Measurements from ENCODE around the gene MCTP1.

MCTP1 gene

DNA sequence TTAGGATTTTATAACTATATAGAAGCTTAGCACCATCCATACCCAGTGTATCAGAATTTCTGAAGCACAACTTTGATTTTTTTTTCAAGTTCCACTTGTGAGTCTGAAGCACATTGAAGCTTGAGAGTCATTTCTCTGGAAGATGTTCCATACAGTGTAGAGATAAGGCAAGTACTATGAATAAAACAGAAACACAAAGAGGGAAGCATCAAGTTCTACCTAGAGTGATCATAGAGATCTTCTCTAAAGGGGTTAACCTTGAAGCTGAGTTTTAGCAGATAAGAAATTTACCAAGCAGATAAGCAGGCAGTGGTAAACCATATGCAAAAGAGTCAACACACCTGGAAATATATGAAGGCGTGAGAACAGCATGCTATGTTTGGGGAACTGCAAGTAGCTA is 125.3 kb downstream of the MCTP1 start:
- no peaks in the 10 kb centered on the region for H3K9me2 ChIP-seq (replicated peaks; ENCODE audit: control insufficient read depth, low read length)
- H3K9me3 ChIP-seq (ENCODE audit: control insufficient read depth, insufficient read depth, low read length), result no peaks in the 10 kb centered on the region
- H3K4me2 ChIP-seq (ENCODE audit: low read length), result no peak overlapping the region
- no peak for TF ChIP-seq EZH2phosphoT487 (IDR thresholded peaks at IDR 0.05; ENCODE audit: borderline replicate concordance, low read length)
- TF ChIP-seq, protein P1, sequence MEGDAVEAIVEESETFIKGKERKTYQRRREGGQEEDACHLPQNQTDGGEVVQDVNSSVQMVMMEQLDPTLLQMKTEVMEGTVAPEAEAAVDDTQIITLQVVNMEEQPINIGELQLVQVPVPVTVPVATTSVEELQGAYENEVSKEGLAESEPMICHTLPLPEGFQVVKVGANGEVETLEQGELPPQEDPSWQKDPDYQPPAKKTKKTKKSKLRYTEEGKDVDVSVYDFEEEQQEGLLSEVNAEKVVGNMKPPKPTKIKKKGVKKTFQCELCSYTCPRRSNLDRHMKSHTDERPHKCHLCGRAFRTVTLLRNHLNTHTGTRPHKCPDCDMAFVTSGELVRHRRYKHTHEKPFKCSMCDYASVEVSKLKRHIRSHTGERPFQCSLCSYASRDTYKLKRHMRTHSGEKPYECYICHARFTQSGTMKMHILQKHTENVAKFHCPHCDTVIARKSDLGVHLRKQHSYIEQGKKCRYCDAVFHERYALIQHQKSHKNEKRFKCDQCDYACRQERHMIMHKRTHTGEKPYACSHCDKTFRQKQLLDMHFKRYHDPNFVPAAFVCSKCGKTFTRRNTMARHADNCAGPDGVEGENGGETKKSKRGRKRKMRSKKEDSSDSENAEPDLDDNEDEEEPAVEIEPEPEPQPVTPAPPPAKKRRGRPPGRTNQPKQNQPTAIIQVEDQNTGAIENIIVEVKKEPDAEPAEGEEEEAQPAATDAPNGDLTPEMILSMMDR (IDR thresholded peaks at IDR 0.05; ENCODE audit: low read depth, low read length, poor library complexity, severe bottlenecking), result no peak
- H4K20me1 ChIP-seq (ENCODE audit: control insufficient read depth, insufficient read depth, low read depth, low read length), result no peaks in the 10 kb centered on the region
- H3K27me3 ChIP-seq (ENCODE audit: control insufficient read depth, low read length), result no peaks in the 10 kb centered on the region
- no peak overlapping the region for H3K27ac ChIP-seq (ENCODE audit: low read depth, low read length)
- no peaks in the 10 kb centered on the region for H3K36me3 ChIP-seq (ENCODE audit: control insufficient read depth, low read length)
- no peak overlapping the region for H3K4me3 ChIP-seq (ENCODE audit: low read length)
- no peaks in the 10 kb centered on the region for H3F3A ChIP-seq (ENCODE audit: control insufficient read depth, insufficient read depth)
- H3K79me2 ChIP-seq (ENCODE audit: control insufficient read depth, low read length), result no peaks in the 10 kb centered on the region
- H3K4me1 ChIP-seq (ENCODE audit: control insufficient read depth, low read length), result no peaks in the 10 kb centered on the region

DNA sequence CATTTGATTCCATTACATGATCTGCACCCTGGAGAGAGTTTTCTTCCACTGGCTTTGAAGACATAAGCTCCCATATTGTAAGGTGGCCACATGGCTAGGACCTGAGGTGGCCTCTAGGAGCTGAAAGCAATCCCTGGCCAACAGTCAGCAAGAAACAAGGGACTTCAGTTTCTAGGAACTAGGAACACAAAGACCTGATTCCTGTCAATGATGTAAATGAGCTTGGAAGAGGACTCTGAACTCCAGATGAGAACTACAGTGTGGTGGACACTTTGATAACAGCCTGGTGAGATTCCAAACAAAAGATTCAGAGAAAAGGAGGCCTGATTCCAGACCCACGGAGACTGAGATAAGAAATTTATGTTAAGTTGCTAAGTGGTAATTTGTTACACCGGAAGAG is 129.0 kb downstream of the MCTP1 start:
- Histone ChIP-seq H4K20me1 (ENCODE audit: control insufficient read depth, insufficient read depth, low read depth, low read length) (no peaks in the 10 kb centered on the region), H3K27ac (ENCODE audit: low read depth, low read length) (no peak overlapping the region), H3K27me3 (ENCODE audit: control insufficient read depth, low read length) (no peaks in the 10 kb centered on the region), H3K4me1 (ENCODE audit: control insufficient read depth, low read length) (no peaks in the 10 kb centered on the region), H3K79me2 (ENCODE audit: control insufficient read depth, low read length) (no peaks in the 10 kb centered on the region), H3K4me3 (ENCODE audit: low read length) (no peak overlapping the region), H3K9me2 (replicated peaks; ENCODE audit: control insufficient read depth, low read length) (no peaks in the 10 kb centered on the region), H3K9me3 (ENCODE audit: control insufficient read depth, insufficient read depth, low read length) (no peaks in the 10 kb centered on the region), H3K36me3 (ENCODE audit: control insufficient read depth, low read length) (no peaks in the 10 kb centered on the region), H3F3A (ENCODE audit: control insufficient read depth, insufficient read depth) (no peaks in the 10 kb centered on the region), H3K4me2 (ENCODE audit: low read length) (no peak overlapping the region)
- TF ChIP-seq, protein P1 (IDR thresholded peaks at IDR 0.05; ENCODE audit: low read depth, low read length, poor library complexity, severe bottlenecking), result no peak
- TF ChIP-seq EZH2phosphoT487 (IDR thresholded peaks at IDR 0.05; ENCODE audit: borderline replicate concordance, low read length), result no peak

DNA sequence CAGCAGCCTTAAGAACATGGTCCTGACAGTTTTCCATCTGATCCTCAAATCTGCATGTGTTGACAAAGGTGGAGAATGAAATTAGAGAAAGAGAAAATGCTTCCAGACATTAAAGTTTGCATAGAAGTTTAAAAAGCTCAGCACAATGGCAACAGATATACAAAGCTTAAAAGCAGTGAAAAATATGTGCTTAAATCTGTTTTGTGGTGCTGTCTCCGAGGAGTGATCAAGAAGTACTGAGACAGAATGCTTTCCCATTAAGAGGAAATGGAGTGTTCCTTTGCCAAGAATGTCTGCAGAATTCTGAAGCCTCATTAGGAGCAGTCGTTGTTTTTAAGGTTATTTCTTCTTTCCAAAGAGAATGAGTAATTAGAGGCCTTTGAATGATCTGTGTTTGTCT is 131.4 kb downstream of the MCTP1 start:
- Histone ChIP-seq H3K4me2 (ENCODE audit: low read length) (no peak overlapping the region), H3K4me3 (ENCODE audit: low read length) (no peak overlapping the region), H3F3A (ENCODE audit: control insufficient read depth, insufficient read depth) (no peaks in the 10 kb centered on the region), H3K36me3 (ENCODE audit: control insufficient read depth, low read length) (no peaks in the 10 kb centered on the region), H3K4me1 (ENCODE audit: control insufficient read depth, low read length) (no peaks in the 10 kb centered on the region), H3K27me3 (ENCODE audit: control insufficient read depth, low read length) (no peaks in the 10 kb centered on the region), H3K27ac (ENCODE audit: low read depth, low read length) (no peak overlapping the region), H4K20me1 (ENCODE audit: control insufficient read depth, insufficient read depth, low read depth, low read length) (no peaks in the 10 kb centered on the region), H3K9me3 (ENCODE audit: control insufficient read depth, insufficient read depth, low read length) (no peaks in the 10 kb centered on the region), H3K9me2 (replicated peaks; ENCODE audit: control insufficient read depth, low read length) (no peaks in the 10 kb centered on the region), H3K79me2 (ENCODE audit: control insufficient read depth, low read length) (no peaks in the 10 kb centered on the region)
- TF ChIP-seq, protein P1 (IDR thresholded peaks at IDR 0.05; ENCODE audit: low read depth, low read length, poor library complexity, severe bottlenecking), result no peak
- no peak for TF ChIP-seq EZH2phosphoT487 (IDR thresholded peaks at IDR 0.05; ENCODE audit: borderline replicate concordance, low read length)

DNA sequence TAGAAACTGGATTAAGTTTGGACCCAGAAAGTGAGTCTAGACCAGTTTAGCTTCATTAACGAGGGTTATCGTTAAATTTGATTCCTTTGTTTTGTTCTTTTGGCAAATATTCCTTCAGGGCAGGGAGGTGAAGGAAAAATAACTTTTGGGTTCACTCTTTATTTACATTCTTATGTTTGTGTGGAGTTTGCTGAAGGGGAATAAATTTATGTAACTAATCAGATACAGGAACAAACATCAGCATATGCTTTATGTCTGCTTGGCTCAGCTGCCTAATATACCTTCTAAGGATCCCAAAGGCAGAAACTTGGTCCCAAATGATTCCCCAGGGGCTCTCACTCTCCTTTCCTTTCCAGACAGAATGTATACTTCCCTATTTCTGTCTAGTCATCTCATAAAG is 132.4 kb downstream of the MCTP1 start:
- no peaks in the 10 kb centered on the region for H3K27me3 ChIP-seq (ENCODE audit: control insufficient read depth, low read length)
- no peaks in the 10 kb centered on the region for H3F3A ChIP-seq (ENCODE audit: control insufficient read depth, insufficient read depth)
- H3K27ac ChIP-seq (ENCODE audit: low read depth, low read length), result no peak overlapping the region
- no peak overlapping the region for H3K4me2 ChIP-seq (ENCODE audit: low read length)
- no peaks in the 10 kb centered on the region for H3K9me2 ChIP-seq (replicated peaks; ENCODE audit: control insufficient read depth, low read length)
- no peaks in the 10 kb centered on the region for H4K20me1 ChIP-seq (ENCODE audit: control insufficient read depth, insufficient read depth, low read depth, low read length)
- H3K4me1 ChIP-seq (ENCODE audit: control insufficient read depth, low read length), result no peaks in the 10 kb centered on the region
- H3K4me3 ChIP-seq (ENCODE audit: low read length), result no peak overlapping the region
- TF ChIP-seq EZH2phosphoT487 (IDR thresholded peaks at IDR 0.05; ENCODE audit: borderline replicate concordance, low read length), result no peak
- TF ChIP-seq, protein P1 (IDR thresholded peaks at IDR 0.05; ENCODE audit: low read depth, low read length, poor library complexity, severe bottlenecking), result no peak
- no peaks in the 10 kb centered on the region for H3K9me3 ChIP-seq (ENCODE audit: control insufficient read depth, insufficient read depth, low read length)
- no peaks in the 10 kb centered on the region for H3K79me2 ChIP-seq (ENCODE audit: control insufficient read depth, low read length)
- H3K36me3 ChIP-seq (ENCODE audit: control insufficient read depth, low read length), result no peaks in the 10 kb centered on the region
